Measurements from ENCODE around the gene SALL1. TPM values are rescaled to one million over a fixed set of nuclear protein-coding genes. Genes with fewer than 3 reads are reported as not detected.

SALL1 gene
- total RNA-seq, 1 donor from 2014 or later: 0.73 TPM

DNA sequence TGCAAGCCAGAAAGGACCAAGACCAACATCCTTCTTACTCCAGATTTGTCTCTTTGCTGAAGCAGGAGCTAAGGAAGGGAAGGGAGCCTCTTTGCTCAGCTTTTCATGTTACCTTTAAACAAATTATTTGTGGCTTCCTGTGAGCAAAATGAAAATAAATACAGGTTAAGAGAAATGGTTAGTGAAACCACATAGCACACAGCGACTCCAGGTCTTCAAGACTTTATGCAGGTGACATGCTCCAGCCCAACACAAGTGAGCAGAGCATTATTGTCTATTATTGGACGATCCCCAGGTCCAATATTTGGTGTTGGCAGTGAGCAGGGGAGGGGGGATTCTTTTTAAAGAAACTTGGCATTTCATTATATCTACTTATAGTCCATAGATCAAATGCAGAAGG, 53.3 kb downstream of the SALL1 start:
- TF ChIP-seq, protein P1, sequence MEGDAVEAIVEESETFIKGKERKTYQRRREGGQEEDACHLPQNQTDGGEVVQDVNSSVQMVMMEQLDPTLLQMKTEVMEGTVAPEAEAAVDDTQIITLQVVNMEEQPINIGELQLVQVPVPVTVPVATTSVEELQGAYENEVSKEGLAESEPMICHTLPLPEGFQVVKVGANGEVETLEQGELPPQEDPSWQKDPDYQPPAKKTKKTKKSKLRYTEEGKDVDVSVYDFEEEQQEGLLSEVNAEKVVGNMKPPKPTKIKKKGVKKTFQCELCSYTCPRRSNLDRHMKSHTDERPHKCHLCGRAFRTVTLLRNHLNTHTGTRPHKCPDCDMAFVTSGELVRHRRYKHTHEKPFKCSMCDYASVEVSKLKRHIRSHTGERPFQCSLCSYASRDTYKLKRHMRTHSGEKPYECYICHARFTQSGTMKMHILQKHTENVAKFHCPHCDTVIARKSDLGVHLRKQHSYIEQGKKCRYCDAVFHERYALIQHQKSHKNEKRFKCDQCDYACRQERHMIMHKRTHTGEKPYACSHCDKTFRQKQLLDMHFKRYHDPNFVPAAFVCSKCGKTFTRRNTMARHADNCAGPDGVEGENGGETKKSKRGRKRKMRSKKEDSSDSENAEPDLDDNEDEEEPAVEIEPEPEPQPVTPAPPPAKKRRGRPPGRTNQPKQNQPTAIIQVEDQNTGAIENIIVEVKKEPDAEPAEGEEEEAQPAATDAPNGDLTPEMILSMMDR (IDR thresholded peaks at IDR 0.05): no peak
- no peaks in the 10 kb centered on the region for H3K27me3 Mint-ChIP-seq (ENCODE audit: unreplicated experiment)
- H3K27ac Mint-ChIP-seq (ENCODE audit: unreplicated experiment): no peak overlapping the region
- no peak for DNase-seq (ENCODE audit: extremely low spot score, unreplicated experiment)
- H3K36me3 Mint-ChIP-seq (ENCODE audit: unreplicated experiment): no peaks in the 10 kb centered on the region
- no peak overlapping the region for H3K4me3 Mint-ChIP-seq (ENCODE audit: unreplicated experiment)
- no peaks in the 10 kb centered on the region for H3K4me1 Mint-ChIP-seq (ENCODE audit: unreplicated experiment)
- H3K9me3 Mint-ChIP-seq (ENCODE audit: unreplicated experiment): peaks cover 22% of the 10 kb centered on the region

DNA sequence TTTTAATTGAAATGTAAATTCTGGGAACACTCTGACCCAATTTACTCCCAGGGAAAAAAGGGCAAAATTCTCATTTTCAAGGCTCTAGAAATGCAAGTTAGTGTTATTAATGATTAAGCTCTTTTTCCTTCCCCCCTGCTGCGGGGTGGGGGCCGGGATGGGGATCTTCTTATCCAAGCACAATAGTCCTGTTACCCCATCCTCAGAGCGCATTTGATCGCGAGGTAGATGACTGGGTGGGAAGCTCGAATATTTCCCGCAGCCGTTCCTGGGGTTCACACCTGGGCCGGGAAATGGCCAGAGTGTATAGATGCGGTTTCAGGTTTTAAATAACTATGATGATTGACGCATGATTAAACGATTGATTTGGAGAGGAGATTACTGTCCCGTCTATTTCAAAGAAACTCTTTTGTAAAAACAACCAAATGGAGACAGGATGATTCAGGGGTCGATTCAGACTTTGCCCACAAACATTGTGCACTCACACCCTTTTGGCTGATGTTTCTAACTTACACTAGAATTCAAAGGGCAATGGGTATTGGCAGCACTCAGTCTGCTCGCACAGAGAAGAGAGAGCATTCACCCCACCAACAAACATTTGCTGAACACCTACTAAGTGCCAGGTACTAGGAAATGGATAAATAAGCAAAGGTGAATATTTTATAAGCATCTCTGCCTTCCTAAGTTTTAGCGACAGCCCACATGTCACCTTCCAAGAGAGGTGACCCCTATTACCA, 55.0 kb downstream of the SALL1 start:
- Mint-ChIP-seq H3K27me3 (ENCODE audit: unreplicated experiment) (no peaks in the 10 kb centered on the region), H3K27ac (ENCODE audit: unreplicated experiment) (no peak overlapping the region), H3K4me1 (ENCODE audit: unreplicated experiment) (no peaks in the 10 kb centered on the region), H3K4me3 (ENCODE audit: unreplicated experiment) (no peak overlapping the region), H3K9me3 (ENCODE audit: unreplicated experiment) (peaks cover 28% of the 10 kb centered on the region), H3K36me3 (ENCODE audit: unreplicated experiment) (no peaks in the 10 kb centered on the region)
- no peak for DNase-seq (ENCODE audit: extremely low spot score, unreplicated experiment)
- TF ChIP-seq, protein P1 (IDR thresholded peaks at IDR 0.05): no peak

DNA sequence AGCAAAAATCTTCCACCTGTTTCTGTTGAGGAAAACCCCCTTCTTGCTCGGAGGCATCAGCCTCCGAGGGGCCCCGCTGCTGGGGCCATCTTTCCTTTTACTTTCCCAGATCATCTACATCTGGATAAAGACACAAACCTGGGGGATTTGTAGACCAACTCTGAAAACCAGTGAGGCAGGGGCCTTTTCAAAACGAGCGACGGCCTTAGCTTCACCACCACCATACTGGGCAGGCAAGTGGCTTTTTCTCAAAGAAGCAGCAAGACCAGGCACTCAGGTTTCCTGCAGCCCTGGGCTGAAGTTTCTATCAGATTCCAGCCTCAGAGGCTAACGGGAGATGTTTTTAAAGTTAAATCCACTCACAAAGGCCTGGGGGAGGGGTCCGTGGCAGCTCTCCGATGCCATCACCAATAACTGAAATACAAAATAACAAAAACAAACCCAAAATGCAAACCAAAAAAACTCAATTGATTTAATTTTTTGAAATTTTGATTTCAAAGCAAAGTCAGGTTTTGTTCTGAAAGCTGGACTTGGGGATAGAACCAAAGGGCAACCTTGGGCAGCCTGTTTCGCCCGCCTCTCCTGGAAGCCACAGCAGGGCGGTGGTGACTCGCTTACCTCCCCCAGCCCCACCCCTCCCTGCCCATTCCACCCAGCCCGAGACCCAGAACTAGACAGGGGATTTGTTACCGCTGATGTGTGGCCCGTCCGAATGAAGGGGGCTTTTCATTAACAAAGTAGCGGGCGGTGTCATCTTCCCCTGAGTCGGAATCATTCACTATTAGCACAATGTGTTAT, 55.8 kb downstream of the SALL1 start:
- TF ChIP-seq, protein P1 (IDR thresholded peaks at IDR 0.05): no peak
- Mint-ChIP-seq H3K27ac (ENCODE audit: unreplicated experiment) (no peak overlapping the region), H3K36me3 (ENCODE audit: unreplicated experiment) (no peaks in the 10 kb centered on the region)

GRCh38 chr16:51093726-51094280, 57.3 kb downstream of the SALL1 start:
- H3K4me3 Mint-ChIP-seq (ENCODE audit: unreplicated experiment): no peak overlapping the region
- no peak overlapping the region for H3K27ac Mint-ChIP-seq (ENCODE audit: unreplicated experiment)
- H3K9me3 Mint-ChIP-seq (ENCODE audit: unreplicated experiment): peaks cover 23% of the 10 kb centered on the region
- no peaks in the 10 kb centered on the region for H3K4me1 Mint-ChIP-seq (ENCODE audit: unreplicated experiment)
- TF ChIP-seq, protein P1 (IDR thresholded peaks at IDR 0.05): no peak
- no peaks in the 10 kb centered on the region for H3K36me3 Mint-ChIP-seq (ENCODE audit: unreplicated experiment)
- no peak for DNase-seq (ENCODE audit: extremely low spot score, unreplicated experiment)
- H3K27me3 Mint-ChIP-seq (ENCODE audit: unreplicated experiment): no peaks in the 10 kb centered on the region

More for the DNA sequence above, 55.8 kb downstream of the SALL1 start:
- no peaks in the 10 kb centered on the region for H3K4me1 Mint-ChIP-seq (ENCODE audit: unreplicated experiment)
- no peaks in the 10 kb centered on the region for H3K27me3 Mint-ChIP-seq (ENCODE audit: unreplicated experiment)
- no peak overlapping the region for H3K4me3 Mint-ChIP-seq (ENCODE audit: unreplicated experiment)
- no peak for DNase-seq (ENCODE audit: extremely low spot score, unreplicated experiment)
- peaks cover 28% of the 10 kb centered on the region for H3K9me3 Mint-ChIP-seq (ENCODE audit: unreplicated experiment)

All from osteocyte (in vitro differentiated cells).